H1 (cell line): ENCODE data around the gene MTHFD1. TPM values are rescaled to one million over a fixed set of nuclear protein-coding genes. Genes with fewer than 3 reads are reported as not detected.
A peak's percentile ranks its signal among the peaks of the same experiment; 100 is the strongest.

Experiments used
- CEBPB ChIP-seq: IDR thresholded peaks from 2 replicates; pipeline ENCODE4 v1.6.1; 2012; ENCODE audit warnings: low read depth, low read length
- CHD1 ChIP-seq: IDR thresholded peaks from 2 replicates; pipeline ENCODE4 v1.6.1; 2012; ENCODE audit warnings: low read depth, low read length, improper control_type of control experiment
- CREB1 ChIP-seq: IDR thresholded peaks from 2 replicates; pipeline ENCODE4 v1.6.1; 2012; ENCODE audit warnings: inconsistent platforms
- GTF2F1 ChIP-seq: IDR thresholded peaks from 2 replicates; pipeline ENCODE4 v1.6.1; 2012; ENCODE audit warnings: low read depth, low read length, improper control_type of control experiment, borderline replicate concordance
- NRF1 ChIP-seq: IDR thresholded peaks from 2 replicates; pipeline ENCODE4 v1.6.1; 2011; ENCODE audit warnings: mild to moderate bottlenecking, low read depth, low read length, improper control_type of control experiment
- SP4 ChIP-seq: IDR thresholded peaks from 2 replicates; pipeline ENCODE4 v1.6.1; 2012; ENCODE audit warnings: low read length, inconsistent platforms
- polyA plus RNA-seq, 7 experiments: library from polyadenylated mRNA; depleted of rRNA in 3 of 7; stranded (reverse) in 5 of 7; unstranded in 2 of 7; fragments of >200 nt in 5 of 7; fragments of 200-250 nt in 2 of 7; gene quantifications; 1 replicate in 5 of 7; 2 replicates in 1 of 7; 4 replicates in 1 of 7; pipeline versions ENCODE4 v1.2.1 to v1.2.3, GENCODE V29; 2011 to 2013; ENCODE audit warnings: missing spikeins in 2 of 7, mixed read lengths in 2 of 7
- total RNA-seq: library from RNA; stranded (reverse); fragmentation: NEBNext Ultra II Directional; extraction: Animal tissue kit (Norgen Biotek cat#: 25700); gene quantifications from 2 replicates; pipeline ENCODE4 v1.2.1, GENCODE V29; 2021
- TF ChIP-seq, protein P1 (sequence below): IDR thresholded peaks from 2 replicates; pipeline ENCODE4 v1.6.1; 2012; ENCODE audit warnings: inconsistent platforms

The MTHFD1 gene
- total and polyA plus RNA-seq, 2 of the 8 experiments (the other 6 are each of a cell fraction or from before 2014, with no cell fraction given) = 79.7 to 332 TPM

DNA sequence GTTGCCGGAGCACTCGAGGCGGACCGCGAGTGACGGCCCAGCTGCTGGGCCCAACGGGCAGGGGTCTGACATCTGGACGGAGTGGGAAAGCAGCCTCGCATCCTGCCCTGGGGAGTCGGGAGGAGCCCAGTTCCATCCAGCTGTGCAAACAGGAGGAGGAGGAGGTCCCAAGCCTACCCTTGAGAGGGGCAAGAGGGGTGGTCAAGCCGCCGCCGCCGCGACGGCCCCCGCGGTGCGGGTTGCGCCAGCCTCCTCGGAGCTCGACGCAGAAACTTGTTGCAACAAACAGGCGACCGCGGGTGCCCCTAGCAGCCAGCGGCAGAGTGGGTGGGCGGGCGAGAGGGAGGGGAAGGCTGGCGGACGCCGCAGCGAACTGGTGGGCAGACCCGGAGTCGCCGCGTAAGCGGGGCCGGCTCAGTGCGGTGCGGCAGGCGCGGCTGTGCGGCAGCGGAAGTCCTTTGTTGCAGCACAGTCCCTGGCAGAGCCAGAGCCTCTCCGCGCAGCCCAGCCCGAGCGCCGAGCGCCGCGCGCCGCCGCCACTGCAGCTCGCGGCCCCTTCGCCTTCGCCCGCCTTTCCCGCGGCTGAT, 116.2 kb downstream of the MTHFD1 start, which contains the start of gene ZBTB1 (continued):
- TF ChIP-seq CREB1 = peak; percentile 85
- TF ChIP-seq SP4 = peak; percentile 57; the same call in 1 of the 2 replicates
- TF ChIP-seq GTF2F1 = no peak
- TF ChIP-seq, protein P1, sequence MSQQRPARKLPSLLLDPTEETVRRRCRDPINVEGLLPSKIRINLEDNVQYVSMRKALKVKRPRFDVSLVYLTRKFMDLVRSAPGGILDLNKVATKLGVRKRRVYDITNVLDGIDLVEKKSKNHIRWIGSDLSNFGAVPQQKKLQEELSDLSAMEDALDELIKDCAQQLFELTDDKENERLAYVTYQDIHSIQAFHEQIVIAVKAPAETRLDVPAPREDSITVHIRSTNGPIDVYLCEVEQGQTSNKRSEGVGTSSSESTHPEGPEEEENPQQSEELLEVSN = 0 out of 2 replicates have a peak, but pooled peaks have one; percentile 36
- peak; percentile 70; the same call in 1 of the 2 replicates for TF ChIP-seq CEBPB
- TF ChIP-seq CHD1 = no peak; the same call in 1 of the 2 replicates
- TF ChIP-seq NRF1 = no peak
